Ectodermal cell (in vitro differentiated cells): Measurements from ENCODE around the gene MX2.

Source experiments
- H3K27ac ChIP-seq: 2 replicates; pipeline ENCODE4 v1.7.0; 2013; ENCODE audit warnings: mild to moderate bottlenecking, low read depth, low read length; ENCODE audit not compliant: insufficient read depth, poor library complexity, severe bottlenecking
- H3K27me3 ChIP-seq: 2 replicates; pipeline ENCODE4 v1.7.0; 2013; ENCODE audit warnings: mild to moderate bottlenecking, low read length; ENCODE audit not compliant: insufficient read depth, control insufficient read depth, poor library complexity, severe bottlenecking
- H3K36me3 ChIP-seq: one replicate; pipeline ENCODE4 v1.7.0; 2013; ENCODE audit warnings: low read length; ENCODE audit not compliant: control insufficient read depth, insufficient read depth
- H3K4me1 ChIP-seq: one replicate; pipeline ENCODE4 v1.7.0; 2013; ENCODE audit warnings: low read length; ENCODE audit not compliant: control insufficient read depth, insufficient read depth
- H3K4me3 ChIP-seq: 2 replicates; pipeline ENCODE4 v1.7.0; 2013; ENCODE audit warnings: low read depth, low read length, control low read depth; ENCODE audit not compliant: insufficient read depth
- H3K9me3 ChIP-seq: 2 replicates; pipeline ENCODE4 v1.7.0; 2013; ENCODE audit warnings: mild to moderate bottlenecking, low read length, moderate library complexity; ENCODE audit not compliant: control insufficient read depth
- WGBS, 2 experiments: methylation state at CpG; one replicate each; pipeline ENCODE4 v1.1.7; 2013; ENCODE audit warnings: missing lambda C conversion rate in 2 of 2; 5-methylcytosine and 5-hydroxymethylcytosine counted together

MX2 gene

GRCh38 chr21:41447356-41447755 lies 85.5 kb downstream of the MX2 start:
- 92 to 93% methylated on average over 3 of the region's 3 CpGs for WGBS, 2 experiments
- H3K36me3 ChIP-seq = no peaks in the 10 kb centered on the region
- H3K9me3 ChIP-seq = no peaks in the 10 kb centered on the region
- H3K27ac ChIP-seq = no peak overlapping the region
- no peak overlapping the region for H3K4me3 ChIP-seq
- H3K4me1 ChIP-seq = no peaks in the 10 kb centered on the region
- no peaks in the 10 kb centered on the region for H3K27me3 ChIP-seq

GRCh38 chr21:41449613-41450012 lies 87.8 kb downstream of the MX2 start:
- 69 to 72% methylated on average over 4 to 5 of the region's 5 CpGs for WGBS, 2 experiments
- no peaks in the 10 kb centered on the region for H3K4me1 ChIP-seq

DNA sequence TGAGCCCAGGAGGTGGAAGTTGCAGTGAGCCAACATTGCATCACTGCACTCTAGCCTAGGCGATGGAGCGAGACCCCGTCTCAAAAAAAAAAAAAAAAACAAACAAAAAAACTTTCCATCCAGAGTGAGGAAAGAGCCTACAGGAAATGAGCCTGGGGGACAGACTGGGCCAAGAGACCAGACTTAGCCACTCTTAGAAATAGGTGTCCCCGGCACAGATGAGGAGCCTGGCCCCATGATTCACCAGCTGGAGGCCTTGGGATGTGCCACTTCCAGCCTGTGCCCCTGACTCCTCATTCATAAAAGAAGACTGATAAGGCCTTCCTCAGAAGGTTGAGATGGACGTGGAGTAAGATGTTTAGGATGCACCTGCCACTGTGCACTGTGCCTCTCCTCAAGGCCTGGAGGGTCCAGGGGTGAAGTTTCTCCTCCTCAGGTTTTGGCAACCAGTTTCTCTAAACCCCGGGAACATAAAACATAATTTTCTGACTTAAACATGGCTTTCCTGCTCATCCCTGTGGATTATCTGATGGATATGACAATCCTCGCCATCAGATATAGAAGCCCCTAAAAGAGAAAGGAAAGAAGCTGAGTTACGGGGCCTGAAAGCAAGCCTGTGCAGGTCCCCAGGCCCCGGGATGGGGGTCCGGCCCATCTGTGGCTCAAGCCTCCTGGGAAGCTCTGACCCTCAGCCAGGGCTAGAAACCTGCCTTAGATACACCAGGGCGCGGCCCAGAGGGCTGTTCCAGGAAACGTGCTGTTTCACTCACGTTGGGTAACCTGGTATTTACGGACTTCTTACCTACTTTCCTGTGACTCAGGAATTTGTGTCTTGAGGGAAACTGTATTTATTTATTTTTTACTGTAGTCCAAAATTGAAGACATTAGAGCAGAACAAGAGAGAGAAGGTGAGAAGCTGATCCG lies 90.2 kb downstream of the MX2 start:
- Histone ChIP-seq H3K36me3 (no peaks in the 10 kb centered on the region), H3K4me3 (no peak overlapping the region), H3K27me3 (no peaks in the 10 kb centered on the region), H3K9me3 (no peaks in the 10 kb centered on the region), H3K4me1 (no peaks in the 10 kb centered on the region), H3K27ac (no peak overlapping the region)
- 89 to 95% methylated on average over 15 to 16 of the region's 16 CpGs for WGBS, 2 experiments

More at GRCh38 chr21:41449613-41450012, 87.8 kb downstream of the MX2 start:
- H3K4me3 ChIP-seq = no peak overlapping the region
- no peaks in the 10 kb centered on the region for H3K9me3 ChIP-seq
- no peak overlapping the region for H3K27ac ChIP-seq
- H3K36me3 ChIP-seq = no peaks in the 10 kb centered on the region
- no peaks in the 10 kb centered on the region for H3K27me3 ChIP-seq

DNA sequence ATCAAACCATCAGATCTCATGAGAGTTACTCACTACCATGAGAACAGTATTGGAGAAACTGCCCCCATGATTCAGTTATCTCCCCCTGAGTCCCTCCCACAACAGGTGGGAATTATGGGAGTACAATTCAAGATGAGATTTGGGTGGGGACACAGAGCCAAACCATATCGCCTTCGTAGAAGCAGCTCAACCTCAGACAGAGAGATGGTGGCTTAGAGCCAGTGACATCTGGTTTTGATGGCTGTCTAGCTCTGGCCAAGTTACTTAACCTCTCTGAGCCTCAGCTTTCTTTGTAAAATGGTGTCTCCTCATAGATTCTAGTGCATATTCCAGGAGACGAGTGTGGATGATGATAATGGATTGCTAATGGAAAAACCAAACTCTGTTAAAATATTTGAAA lies 91.4 kb downstream of the MX2 start:
- H3K4me1 ChIP-seq = no peaks in the 10 kb centered on the region
- H3K36me3 ChIP-seq = no peaks in the 10 kb centered on the region
- H3K9me3 ChIP-seq = no peaks in the 10 kb centered on the region
- no peak overlapping the region for H3K27ac ChIP-seq
- 85 to 95% methylated on average over 3 of the region's 3 CpGs for WGBS, 2 experiments
- H3K27me3 ChIP-seq = no peaks in the 10 kb centered on the region
- no peak overlapping the region for H3K4me3 ChIP-seq

DNA sequence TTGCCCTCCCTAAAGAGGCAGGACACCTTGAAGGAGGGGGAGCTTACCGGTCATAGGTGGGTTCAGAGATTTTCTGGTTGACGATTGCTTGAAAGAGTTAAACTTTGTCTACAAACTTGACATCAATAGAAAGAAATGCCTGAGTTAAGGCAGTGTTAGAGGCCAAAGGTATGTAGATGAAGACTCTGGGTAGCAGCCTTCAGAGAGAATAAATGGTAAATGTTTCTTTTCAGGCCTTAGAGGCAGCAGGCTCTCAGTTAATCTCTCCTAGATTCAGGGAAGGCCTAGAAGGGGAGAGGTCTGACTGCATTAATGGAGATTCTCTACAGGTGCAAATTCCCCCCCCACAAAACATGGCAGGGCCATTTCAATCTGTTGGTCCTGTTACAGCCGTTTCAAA lies 91.9 kb downstream of the MX2 start:
- WGBS, 2 experiments = 41 to 63% methylated on average over 2 to 3 of the region's 3 CpGs

DNA sequence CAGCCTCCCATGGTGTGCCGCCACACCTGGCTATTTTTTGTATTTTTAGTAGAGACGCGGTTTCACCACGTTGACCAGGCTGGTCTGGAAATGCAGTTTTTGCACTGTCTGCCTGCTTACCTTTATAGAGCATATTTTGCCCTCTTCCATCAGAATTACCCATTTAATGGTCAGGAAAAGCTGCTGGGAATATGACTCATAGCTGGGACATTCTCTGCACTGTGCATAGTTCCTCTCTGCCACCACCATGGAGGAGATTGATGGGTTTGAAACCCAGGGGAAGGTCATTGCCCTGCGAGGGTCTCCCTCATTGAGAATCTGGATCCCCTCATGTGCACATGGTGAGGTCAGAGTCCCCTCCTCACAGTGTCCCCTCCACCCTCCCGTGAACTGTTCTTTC lies 96.3 kb downstream of the MX2 start:
- Histone ChIP-seq H3K4me3 (no peak overlapping the region), H3K27ac (no peak overlapping the region), H3K4me1 (no peaks in the 10 kb centered on the region), H3K27me3 (no peaks in the 10 kb centered on the region), H3K9me3 (no peaks in the 10 kb centered on the region), H3K36me3 (no peaks in the 10 kb centered on the region)
- WGBS, 2 experiments = 93 to 96% methylated on average over 6 of the region's 6 CpGs

More for the DNA sequence above, 91.9 kb downstream of the MX2 start:
- H3K27me3 ChIP-seq = no peaks in the 10 kb centered on the region
- no peaks in the 10 kb centered on the region for H3K9me3 ChIP-seq
- H3K36me3 ChIP-seq = no peaks in the 10 kb centered on the region
- H3K4me3 ChIP-seq = no peak overlapping the region
- no peaks in the 10 kb centered on the region for H3K4me1 ChIP-seq
- no peak overlapping the region for H3K27ac ChIP-seq

DNA sequence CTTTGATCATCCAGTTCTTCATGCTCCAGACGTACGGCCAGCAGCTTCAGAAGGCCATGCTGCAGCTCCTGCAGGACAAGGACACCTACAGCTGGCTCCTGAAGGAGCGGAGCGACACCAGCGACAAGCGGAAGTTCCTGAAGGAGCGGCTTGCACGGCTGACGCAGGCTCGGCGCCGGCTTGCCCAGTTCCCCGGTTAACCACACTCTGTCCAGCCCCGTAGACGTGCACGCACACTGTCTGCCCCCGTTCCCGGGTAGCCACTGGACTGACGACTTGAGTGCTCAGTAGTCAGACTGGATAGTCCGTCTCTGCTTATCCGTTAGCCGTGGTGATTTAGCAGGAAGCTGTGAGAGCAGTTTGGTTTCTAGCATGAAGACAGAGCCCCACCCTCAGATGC lies 96.7 kb downstream of the MX2 start:
- Histone ChIP-seq H3K36me3 (no peaks in the 10 kb centered on the region), H3K27ac (no peak overlapping the region), H3K9me3 (no peaks in the 10 kb centered on the region), H3K4me1 (no peaks in the 10 kb centered on the region), H3K27me3 (no peaks in the 10 kb centered on the region), H3K4me3 (no peak overlapping the region)
- WGBS, 2 experiments = 95% methylated on average over 22 of the region's 22 CpGs
